ENCODE data around the gene TNFRSF12A. TPM values are rescaled to one million over a fixed set of nuclear protein-coding genes. Genes with fewer than 3 reads are reported as not detected.

Gene TNFRSF12A
- total RNA-seq, 2 donors from 2014 or later: 37.8 to 43.5 TPM

DNA sequence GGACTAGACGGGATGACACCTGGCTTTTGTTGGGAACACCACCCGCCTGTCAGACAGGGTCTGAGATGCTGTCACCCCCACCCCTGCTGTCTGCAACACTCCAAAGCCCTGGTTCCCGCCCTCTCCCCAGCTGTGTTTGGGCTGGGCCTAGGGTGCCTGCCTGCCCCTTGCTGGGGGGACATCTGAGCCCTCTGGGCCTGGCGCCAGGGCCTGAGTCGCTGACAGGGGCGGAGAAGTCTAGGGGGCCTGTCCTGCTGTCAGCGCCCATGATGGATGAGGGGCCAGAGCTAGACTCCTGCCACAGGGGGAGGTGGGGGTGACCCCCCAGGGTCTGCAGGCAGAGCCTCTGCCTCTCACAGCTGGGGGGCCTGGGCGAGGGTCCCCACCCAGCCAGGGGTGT, 32.3 kb upstream of the TNFRSF12A start:
- Mint-ChIP-seq H3K36me3 (ENCODE audit: low read depth) (no peaks in the 10 kb centered on the region), H3K27me3 (ENCODE audit: insufficient read depth) (no peaks in the 10 kb centered on the region), H3K27ac (no peak overlapping the region), H3K9me3 (no peaks in the 10 kb centered on the region), H3K4me3 (no peak overlapping the region), H3K4me1 (peaks cover 11% of the 10 kb centered on the region)
- H3K4me1 ChIP-seq (ENCODE audit: control insufficient read depth, insufficient read depth, low read length): no peaks in the 10 kb centered on the region
- no peaks in the 10 kb centered on the region for H3K27me3 ChIP-seq (ENCODE audit: control insufficient read depth, insufficient read depth, low read length, poor library complexity, severe bottlenecking)
- H3K27ac ChIP-seq (ENCODE audit: low read depth, low read length): no peak overlapping the region
- H3K36me3 ChIP-seq (ENCODE audit: control insufficient read depth, insufficient read depth, low read length): no peaks in the 10 kb centered on the region
- H3K4me3 ChIP-seq (ENCODE audit: low read length): no peak overlapping the region
- DNase-seq: no peak
- TF ChIP-seq, protein P1, sequence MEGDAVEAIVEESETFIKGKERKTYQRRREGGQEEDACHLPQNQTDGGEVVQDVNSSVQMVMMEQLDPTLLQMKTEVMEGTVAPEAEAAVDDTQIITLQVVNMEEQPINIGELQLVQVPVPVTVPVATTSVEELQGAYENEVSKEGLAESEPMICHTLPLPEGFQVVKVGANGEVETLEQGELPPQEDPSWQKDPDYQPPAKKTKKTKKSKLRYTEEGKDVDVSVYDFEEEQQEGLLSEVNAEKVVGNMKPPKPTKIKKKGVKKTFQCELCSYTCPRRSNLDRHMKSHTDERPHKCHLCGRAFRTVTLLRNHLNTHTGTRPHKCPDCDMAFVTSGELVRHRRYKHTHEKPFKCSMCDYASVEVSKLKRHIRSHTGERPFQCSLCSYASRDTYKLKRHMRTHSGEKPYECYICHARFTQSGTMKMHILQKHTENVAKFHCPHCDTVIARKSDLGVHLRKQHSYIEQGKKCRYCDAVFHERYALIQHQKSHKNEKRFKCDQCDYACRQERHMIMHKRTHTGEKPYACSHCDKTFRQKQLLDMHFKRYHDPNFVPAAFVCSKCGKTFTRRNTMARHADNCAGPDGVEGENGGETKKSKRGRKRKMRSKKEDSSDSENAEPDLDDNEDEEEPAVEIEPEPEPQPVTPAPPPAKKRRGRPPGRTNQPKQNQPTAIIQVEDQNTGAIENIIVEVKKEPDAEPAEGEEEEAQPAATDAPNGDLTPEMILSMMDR (conservative IDR thresholded peaks at IDR 0.05): no peak
- no peak overlapping the region for H3K9ac ChIP-seq (ENCODE audit: extremely low read depth, low read length, poor library complexity, severe bottlenecking)
- no peaks in the 10 kb centered on the region for H3K9me3 ChIP-seq (ENCODE audit: control insufficient read depth, low read length)
- 70 to 82% methylated on average over 2 to 8 of the region's 8 CpGs for WGBS, 2 experiments (ENCODE audit: insufficient coverage in 1 of 2, insufficient read length in 1 of 2)

DNA sequence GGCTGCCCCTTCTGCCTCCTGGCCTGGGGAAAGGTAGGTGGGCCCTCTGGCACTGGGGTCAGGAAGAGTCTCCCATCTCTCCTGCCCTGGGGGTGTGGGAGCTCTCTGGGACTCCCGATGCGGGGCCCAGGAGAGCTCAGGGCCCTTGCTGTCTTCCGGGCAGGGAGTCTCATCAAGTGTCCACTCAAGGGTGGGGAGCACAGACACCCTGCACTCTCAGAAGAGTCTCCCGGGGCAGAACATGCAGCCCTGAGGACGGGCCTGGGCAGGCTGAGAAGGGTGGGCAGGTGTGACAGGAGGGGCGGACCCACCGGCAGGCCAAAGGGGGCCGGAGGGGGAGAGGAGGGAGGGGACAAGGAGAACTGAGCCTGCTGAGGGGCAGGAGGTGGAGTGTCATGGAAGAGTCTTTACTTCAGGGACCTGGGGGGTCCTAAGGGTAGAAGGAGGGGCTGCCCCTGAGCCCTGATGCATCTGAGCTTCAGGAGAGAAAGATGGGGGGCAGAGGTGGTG, 31.5 kb upstream of the TNFRSF12A start:
- TF ChIP-seq, protein P1 (conservative IDR thresholded peaks at IDR 0.05): no peak
- no peaks in the 10 kb centered on the region for H3K9me3 ChIP-seq (ENCODE audit: control insufficient read depth, low read length)
- DNase-seq: peak; percentile 66
- no peaks in the 10 kb centered on the region for H3K36me3 Mint-ChIP-seq (ENCODE audit: low read depth)
- H3K4me1 Mint-ChIP-seq: peaks cover 7% of the 10 kb centered on the region
- no peaks in the 10 kb centered on the region for H3K27me3 Mint-ChIP-seq (ENCODE audit: insufficient read depth)
- H3K4me3 ChIP-seq (ENCODE audit: low read length): no peak overlapping the region
- no peak overlapping the region for H3K4me3 Mint-ChIP-seq
- no peak overlapping the region for H3K27ac Mint-ChIP-seq
- H3K36me3 ChIP-seq (ENCODE audit: control insufficient read depth, insufficient read depth, low read length): no peaks in the 10 kb centered on the region
- H3K9ac ChIP-seq (ENCODE audit: extremely low read depth, low read length, poor library complexity, severe bottlenecking): no peak overlapping the region
- H3K27ac ChIP-seq (ENCODE audit: low read depth, low read length): no peak overlapping the region
- no peaks in the 10 kb centered on the region for H3K27me3 ChIP-seq (ENCODE audit: control insufficient read depth, insufficient read depth, low read length, poor library complexity, severe bottlenecking)
- H3K4me1 ChIP-seq (ENCODE audit: control insufficient read depth, insufficient read depth, low read length): no peaks in the 10 kb centered on the region
- 82% methylated on average over 3 to 8 of the region's 8 CpGs for WGBS, 2 experiments (ENCODE audit: insufficient coverage in 1 of 2, insufficient read length in 1 of 2)
- H3K9me3 Mint-ChIP-seq: no peaks in the 10 kb centered on the region

DNA sequence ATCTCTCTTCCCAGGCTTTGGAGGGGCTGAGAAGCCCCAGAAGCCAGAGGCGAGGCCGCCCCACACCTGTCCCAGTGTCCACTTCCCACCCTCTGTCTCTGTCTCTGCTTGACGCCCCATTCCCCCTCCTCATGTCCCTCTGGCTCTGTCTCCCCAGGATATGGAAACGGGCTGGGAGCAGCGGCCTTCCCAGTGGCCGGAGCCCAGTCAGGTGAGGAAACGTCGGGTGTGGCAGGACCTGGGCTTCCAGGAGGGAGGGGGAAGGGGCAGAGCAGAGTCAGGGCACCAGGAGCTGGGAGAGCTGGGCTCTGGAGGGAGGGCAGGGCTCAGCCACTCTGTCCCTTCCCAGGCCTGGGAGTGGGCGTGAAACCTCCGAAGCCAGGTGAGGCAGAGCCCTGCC, 29.3 kb upstream of the TNFRSF12A start:
- H3K9me3 Mint-ChIP-seq: no peaks in the 10 kb centered on the region
- Histone ChIP-seq H3K4me1 (ENCODE audit: control insufficient read depth, insufficient read depth, low read length) (no peaks in the 10 kb centered on the region), H3K36me3 (ENCODE audit: control insufficient read depth, insufficient read depth, low read length) (no peaks in the 10 kb centered on the region), H3K9me3 (ENCODE audit: control insufficient read depth, low read length) (no peaks in the 10 kb centered on the region), H3K9ac (ENCODE audit: extremely low read depth, low read length, poor library complexity, severe bottlenecking) (no peak overlapping the region), H3K4me3 (ENCODE audit: low read length) (no peak overlapping the region), H3K27me3 (ENCODE audit: control insufficient read depth, insufficient read depth, low read length, poor library complexity, severe bottlenecking) (no peaks in the 10 kb centered on the region), H3K27ac (ENCODE audit: low read depth, low read length) (no peak overlapping the region)
- H3K4me3 Mint-ChIP-seq: no peak overlapping the region
- DNase-seq: peak; percentile 75
- TF ChIP-seq, protein P1 (conservative IDR thresholded peaks at IDR 0.05): no peak
- H3K27ac Mint-ChIP-seq: no peak overlapping the region
- peaks cover 7% of the 10 kb centered on the region for H3K4me1 Mint-ChIP-seq
- H3K36me3 Mint-ChIP-seq (ENCODE audit: low read depth): no peaks in the 10 kb centered on the region
- 80 to 83% methylated on average over 2 to 10 of the region's 10 CpGs for WGBS, 2 experiments (ENCODE audit: insufficient coverage in 1 of 2, insufficient read length in 1 of 2)
- no peaks in the 10 kb centered on the region for H3K27me3 Mint-ChIP-seq (ENCODE audit: insufficient read depth)
